HL-60 (cell line): Measurements from ENCODE around the gene IFI44.

Experiments
- DNase-seq, 2 experiments: peaks; one replicate each; pipeline ENCODE4 v3.0.0-alpha.2; 2010 to 2020; ENCODE audit warnings: low read depth in 1 of 2, low spot score in 1 of 2
- H3K27ac ChIP-seq: fragments of 250-450 bp; sonication (Bioruptor Pico); replicated peaks from 2 replicates; pipeline ENCODE4 v1.5.1; 2020; ENCODE audit warnings: mild to moderate bottlenecking, moderate library complexity
- H3K27me3 ChIP-seq: fragments of 250-450 bp; sonication (Bioruptor Pico); 2 replicates; pipeline ENCODE4 v1.5.1; 2021; ENCODE audit warnings: mild to moderate bottlenecking, moderate library complexity; ENCODE audit not compliant: insufficient read depth, poor library complexity, severe bottlenecking
- H3K4me3 ChIP-seq: replicated peaks from 2 replicates; pipeline ENCODE4 v1.5.1; 2011; ENCODE audit warnings: mild to moderate bottlenecking, control low read depth, low read length; ENCODE audit not compliant: insufficient read depth
- GABPA ChIP-seq: IDR thresholded peaks from 2 replicates; pipeline ENCODE4 v1.6.1; 2012; ENCODE audit warnings: low read depth
- POLR2AphosphoS5 ChIP-seq: IDR thresholded peaks from 2 replicates; pipeline ENCODE4 v1.6.1; 2012; ENCODE audit warnings: low read depth
- SPI1 ChIP-seq: IDR thresholded peaks from 2 replicates; pipeline ENCODE4 v1.6.1; 2012; ENCODE audit warnings: low read depth, mild to moderate bottlenecking, borderline replicate concordance
- TF ChIP-seq, protein P1 (sequence below): IDR thresholded peaks from one replicate; pipeline ENCODE4 v1.5.1; 2011; ENCODE audit warnings: low read length, control low read depth, inconsistent platforms; ENCODE audit not compliant: insufficient read depth
- TF ChIP-seq, protein P2 (sequence below): IDR thresholded peaks from 2 replicates; pipeline ENCODE4 v1.6.1; 2012; ENCODE audit warnings: low read depth; ENCODE audit not compliant: insufficient replicate concordance

The IFI44 gene

DNA sequence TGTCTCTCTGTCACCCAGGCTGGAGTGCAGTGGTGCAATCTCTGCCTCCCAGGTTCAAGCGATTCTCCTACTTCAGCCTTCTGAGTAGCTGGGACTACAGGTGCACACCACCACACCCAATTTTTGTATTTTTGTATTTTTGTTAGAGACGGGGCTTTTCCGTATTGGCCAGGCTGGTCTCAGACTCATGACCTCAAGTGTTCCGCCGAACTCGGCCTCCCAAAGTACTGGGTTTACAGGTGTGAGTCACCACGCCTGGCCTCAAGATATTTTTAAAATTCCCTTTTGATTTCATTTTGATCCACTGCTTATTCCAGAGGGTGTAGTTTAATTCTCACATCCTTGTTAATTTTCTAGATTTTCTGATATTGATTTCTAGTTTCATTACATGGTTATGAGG is 25.6 kb upstream of the IFI44 start:
- H3K27ac ChIP-seq: no peak overlapping the region
- no peak for DNase-seq
- no peak overlapping the region for H3K4me3 ChIP-seq
- no peak for TF ChIP-seq GABPA
- TF ChIP-seq, protein P1, sequence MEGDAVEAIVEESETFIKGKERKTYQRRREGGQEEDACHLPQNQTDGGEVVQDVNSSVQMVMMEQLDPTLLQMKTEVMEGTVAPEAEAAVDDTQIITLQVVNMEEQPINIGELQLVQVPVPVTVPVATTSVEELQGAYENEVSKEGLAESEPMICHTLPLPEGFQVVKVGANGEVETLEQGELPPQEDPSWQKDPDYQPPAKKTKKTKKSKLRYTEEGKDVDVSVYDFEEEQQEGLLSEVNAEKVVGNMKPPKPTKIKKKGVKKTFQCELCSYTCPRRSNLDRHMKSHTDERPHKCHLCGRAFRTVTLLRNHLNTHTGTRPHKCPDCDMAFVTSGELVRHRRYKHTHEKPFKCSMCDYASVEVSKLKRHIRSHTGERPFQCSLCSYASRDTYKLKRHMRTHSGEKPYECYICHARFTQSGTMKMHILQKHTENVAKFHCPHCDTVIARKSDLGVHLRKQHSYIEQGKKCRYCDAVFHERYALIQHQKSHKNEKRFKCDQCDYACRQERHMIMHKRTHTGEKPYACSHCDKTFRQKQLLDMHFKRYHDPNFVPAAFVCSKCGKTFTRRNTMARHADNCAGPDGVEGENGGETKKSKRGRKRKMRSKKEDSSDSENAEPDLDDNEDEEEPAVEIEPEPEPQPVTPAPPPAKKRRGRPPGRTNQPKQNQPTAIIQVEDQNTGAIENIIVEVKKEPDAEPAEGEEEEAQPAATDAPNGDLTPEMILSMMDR: no peak
- no peak for TF ChIP-seq SPI1
- TF ChIP-seq POLR2AphosphoS5: no peak
- peaks cover 2% of the 10 kb centered on the region for H3K27me3 ChIP-seq

DNA sequence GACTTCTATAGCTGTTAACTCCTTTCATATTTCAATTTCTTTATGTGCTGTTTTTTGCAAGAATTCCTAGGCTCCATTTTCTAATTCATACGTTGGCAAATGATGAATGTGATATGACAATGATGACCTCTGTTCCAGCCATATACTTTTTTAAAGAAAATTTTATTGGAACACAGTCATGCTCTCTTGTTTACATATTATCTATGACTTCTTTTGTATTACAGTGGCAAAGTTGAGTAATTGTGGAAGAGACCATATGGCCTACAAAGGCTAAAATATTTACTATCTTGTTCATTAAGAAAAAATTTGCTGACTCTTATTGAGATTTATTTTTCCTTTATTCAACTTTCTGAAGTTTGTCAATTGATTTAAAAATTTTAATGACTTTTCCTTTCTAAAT is 22.3 kb upstream of the IFI44 start:
- H3K4me3 ChIP-seq: no peak overlapping the region
- H3K27ac ChIP-seq: no peak overlapping the region
- peaks cover 2% of the 10 kb centered on the region for H3K27me3 ChIP-seq
- no peak for DNase-seq
- TF ChIP-seq SPI1: no peak
- TF ChIP-seq POLR2AphosphoS5: no peak
- TF ChIP-seq, protein P2, sequence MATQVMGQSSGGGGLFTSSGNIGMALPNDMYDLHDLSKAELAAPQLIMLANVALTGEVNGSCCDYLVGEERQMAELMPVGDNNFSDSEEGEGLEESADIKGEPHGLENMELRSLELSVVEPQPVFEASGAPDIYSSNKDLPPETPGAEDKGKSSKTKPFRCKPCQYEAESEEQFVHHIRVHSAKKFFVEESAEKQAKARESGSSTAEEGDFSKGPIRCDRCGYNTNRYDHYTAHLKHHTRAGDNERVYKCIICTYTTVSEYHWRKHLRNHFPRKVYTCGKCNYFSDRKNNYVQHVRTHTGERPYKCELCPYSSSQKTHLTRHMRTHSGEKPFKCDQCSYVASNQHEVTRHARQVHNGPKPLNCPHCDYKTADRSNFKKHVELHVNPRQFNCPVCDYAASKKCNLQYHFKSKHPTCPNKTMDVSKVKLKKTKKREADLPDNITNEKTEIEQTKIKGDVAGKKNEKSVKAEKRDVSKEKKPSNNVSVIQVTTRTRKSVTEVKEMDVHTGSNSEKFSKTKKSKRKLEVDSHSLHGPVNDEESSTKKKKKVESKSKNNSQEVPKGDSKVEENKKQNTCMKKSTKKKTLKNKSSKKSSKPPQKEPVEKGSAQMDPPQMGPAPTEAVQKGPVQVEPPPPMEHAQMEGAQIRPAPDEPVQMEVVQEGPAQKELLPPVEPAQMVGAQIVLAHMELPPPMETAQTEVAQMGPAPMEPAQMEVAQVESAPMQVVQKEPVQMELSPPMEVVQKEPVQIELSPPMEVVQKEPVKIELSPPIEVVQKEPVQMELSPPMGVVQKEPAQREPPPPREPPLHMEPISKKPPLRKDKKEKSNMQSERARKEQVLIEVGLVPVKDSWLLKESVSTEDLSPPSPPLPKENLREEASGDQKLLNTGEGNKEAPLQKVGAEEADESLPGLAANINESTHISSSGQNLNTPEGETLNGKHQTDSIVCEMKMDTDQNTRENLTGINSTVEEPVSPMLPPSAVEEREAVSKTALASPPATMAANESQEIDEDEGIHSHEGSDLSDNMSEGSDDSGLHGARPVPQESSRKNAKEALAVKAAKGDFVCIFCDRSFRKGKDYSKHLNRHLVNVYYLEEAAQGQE: no peak
- no peak for TF ChIP-seq GABPA
- TF ChIP-seq, protein P1: no peak

DNA sequence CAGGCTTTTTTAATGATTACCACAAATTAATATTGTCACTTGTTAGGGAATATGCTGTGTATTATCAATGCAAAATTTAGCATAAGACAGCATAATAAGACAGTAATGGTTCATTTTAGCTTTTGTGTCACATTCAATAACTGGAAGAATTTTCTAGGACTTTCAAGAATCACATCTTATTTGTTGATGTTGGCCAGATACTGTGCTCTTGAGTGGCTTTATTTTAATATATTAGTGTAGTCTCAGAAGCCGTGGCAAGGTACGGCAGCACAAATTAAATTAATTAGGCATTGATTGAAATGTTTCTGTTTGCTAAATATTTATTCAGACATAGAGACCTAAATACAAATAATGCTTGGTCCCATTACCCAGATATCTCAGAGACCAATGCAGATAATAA is 19.0 kb upstream of the IFI44 start:
- Histone ChIP-seq H3K4me3 (no peak overlapping the region), H3K27ac (no peak overlapping the region), H3K27me3 (peaks cover 2% of the 10 kb centered on the region)
- no peak for TF ChIP-seq SPI1
- TF ChIP-seq, protein P2: no peak
- no peak for TF ChIP-seq GABPA
- no peak for TF ChIP-seq POLR2AphosphoS5
- TF ChIP-seq, protein P1: no peak
- no peak for DNase-seq

DNA sequence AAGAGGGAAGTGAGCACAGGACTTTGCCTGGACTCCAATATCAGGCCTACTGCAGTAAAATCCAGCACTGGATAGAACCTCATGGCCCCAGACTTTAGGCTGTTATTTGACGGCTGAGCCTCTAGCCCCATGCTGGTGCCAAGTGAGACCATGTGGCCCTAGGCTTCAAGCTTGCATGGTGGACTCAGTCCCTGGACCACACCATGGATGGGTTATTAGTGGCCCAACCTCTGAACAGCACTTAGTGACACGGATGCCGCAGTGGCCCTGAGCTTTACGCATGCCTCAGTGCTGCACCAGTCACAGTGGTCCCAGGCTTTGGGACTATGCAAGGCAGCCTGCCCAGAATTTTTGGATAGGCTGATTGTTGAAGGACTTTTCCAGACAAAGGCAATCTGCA is 16.4 kb upstream of the IFI44 start:
- DNase-seq: no peak
- TF ChIP-seq SPI1 (no peak), POLR2AphosphoS5 (no peak), GABPA (no peak)
- TF ChIP-seq, protein P2: no peak
- TF ChIP-seq, protein P1: no peak
- peaks cover 2% of the 10 kb centered on the region for H3K27me3 ChIP-seq
- no peak overlapping the region for H3K4me3 ChIP-seq
- H3K27ac ChIP-seq: no peak overlapping the region
